ENCODE data around the gene AK6.
A peak's percentile ranks its signal among the peaks of the same experiment; 100 is the strongest.
"Not testable (repeated sequence)": the region's sequence is repeated elsewhere in the genome, so short reads cannot be mapped to it uniquely, and the experiment has no call there.

The AK6 gene

GRCh38 chr5:69404659-69405330, 35.5 kb upstream of the AK6 start:
- no peak for TF ChIP-seq CTCF (IDR thresholded peaks at IDR 0.05)
- DNase-seq (ENCODE audit: low spot score), result no peak
- no peak overlapping the region for H3K4me3 ChIP-seq
- no peak overlapping the region for H3K27ac ChIP-seq

GRCh38 chr5:69378376-69378775, 9.1 kb upstream of the AK6 start:
- no peak overlapping the region for H3K27ac ChIP-seq
- no peak for DNase-seq (ENCODE audit: low spot score)
- H3K4me3 ChIP-seq, result no peak overlapping the region
- TF ChIP-seq CTCF (IDR thresholded peaks at IDR 0.05), result no peak

GRCh38 chr5:69374911-69375446, 5.7 kb upstream of the AK6 start:
- DNase-seq (ENCODE audit: low spot score), result no peak
- TF ChIP-seq CTCF (IDR thresholded peaks at IDR 0.05), result no peak

GRCh38 chr5:69372394-69372793, 3.1 kb upstream of the AK6 start:
- H3K27ac ChIP-seq, result no peak overlapping the region
- no peak for DNase-seq (ENCODE audit: low spot score)
- TF ChIP-seq CTCF (IDR thresholded peaks at IDR 0.05), result no peak
- H3K4me3 ChIP-seq, result no peak overlapping the region

More at GRCh38 chr5:69374911-69375446, 5.7 kb upstream of the AK6 start:
- Histone ChIP-seq H3K27ac (no peak overlapping the region), H3K4me3 (no peak overlapping the region)

- Histone ChIP-seq H3K27ac (peak overlapping the region in 1 of 2 donors; percentile 96), H3K4me3 (peak overlapping the region; percentile 99)
- not testable (repeated sequence) for DNase-seq (ENCODE audit: low spot score)
Observed at GRCh38 chr5:69370335-69370734, 1.0 kb upstream of the AK6 start.

- H3K27ac ChIP-seq, result peak overlapping the region; percentile 96 to 99
- peak overlapping the region; percentile 99 for H3K4me3 ChIP-seq
- DNase-seq (ENCODE audit: low spot score), result no peak
- TF ChIP-seq CTCF (IDR thresholded peaks at IDR 0.05), result no peak
Observed at GRCh38 chr5:69368458-69369339, 621 bp downstream of the AK6 start.

GRCh38 chr5:69367697-69368279, 1.5 kb downstream of the AK6 start:
- peak overlapping the region in 1 of 2 donors; percentile 96 for H3K27ac ChIP-seq
- TF ChIP-seq CTCF (IDR thresholded peaks at IDR 0.05), result no peak
- no peak for DNase-seq (ENCODE audit: low spot score)
- H3K4me3 ChIP-seq, result peak overlapping the region; percentile 99

All from coronary artery (tissue), 2 donors.